ENCODE data around the gene TOLLIP.

DNA sequence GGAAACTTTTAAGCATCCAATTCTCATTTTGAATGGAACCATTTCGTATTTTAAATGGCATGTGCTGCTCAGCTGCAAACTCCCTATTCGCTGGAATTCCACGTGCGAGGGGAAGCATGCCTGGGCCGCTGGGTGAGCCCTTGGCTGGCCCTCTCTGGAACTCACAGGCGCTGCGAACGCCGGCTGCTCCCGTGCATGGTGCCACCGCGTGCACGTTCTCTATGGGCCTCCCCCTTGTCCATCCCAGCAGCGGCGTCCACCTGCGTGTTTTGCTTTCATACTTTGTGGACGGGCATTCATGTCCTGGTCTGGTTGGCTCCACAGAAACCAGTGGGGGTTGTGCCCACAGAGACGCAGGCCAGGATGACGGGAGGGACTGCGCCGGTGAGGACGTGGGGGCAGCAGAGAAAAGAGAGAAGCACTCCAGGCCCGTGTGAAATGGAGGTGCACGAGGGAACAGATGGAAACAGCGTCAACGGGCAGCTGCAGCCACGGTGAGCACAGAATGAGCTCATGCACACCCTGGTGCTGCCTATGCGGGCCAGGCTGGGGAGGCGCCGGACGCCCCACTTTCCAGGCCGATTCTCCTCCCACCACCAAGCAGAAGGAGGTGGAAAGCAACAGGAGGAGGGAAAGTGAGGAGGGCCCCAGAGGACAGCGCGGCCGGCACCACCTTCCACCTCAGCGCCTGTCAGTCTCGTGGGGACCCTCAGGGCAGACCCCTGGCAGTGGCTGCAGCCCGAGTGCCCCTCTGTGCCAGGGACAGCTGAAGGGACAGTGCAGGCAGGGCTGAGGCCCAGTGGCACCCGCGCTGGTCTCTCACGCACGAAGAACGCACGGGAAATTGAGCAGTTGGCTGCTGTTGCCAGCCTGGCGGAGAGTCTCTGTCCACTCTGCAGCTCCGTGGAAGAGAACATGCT lies 29.1 kb downstream of the TOLLIP start:
- TF ChIP-seq TEAD4 (IDR thresholded peaks at IDR 0.05) = no peak
- TF ChIP-seq, protein P1, sequence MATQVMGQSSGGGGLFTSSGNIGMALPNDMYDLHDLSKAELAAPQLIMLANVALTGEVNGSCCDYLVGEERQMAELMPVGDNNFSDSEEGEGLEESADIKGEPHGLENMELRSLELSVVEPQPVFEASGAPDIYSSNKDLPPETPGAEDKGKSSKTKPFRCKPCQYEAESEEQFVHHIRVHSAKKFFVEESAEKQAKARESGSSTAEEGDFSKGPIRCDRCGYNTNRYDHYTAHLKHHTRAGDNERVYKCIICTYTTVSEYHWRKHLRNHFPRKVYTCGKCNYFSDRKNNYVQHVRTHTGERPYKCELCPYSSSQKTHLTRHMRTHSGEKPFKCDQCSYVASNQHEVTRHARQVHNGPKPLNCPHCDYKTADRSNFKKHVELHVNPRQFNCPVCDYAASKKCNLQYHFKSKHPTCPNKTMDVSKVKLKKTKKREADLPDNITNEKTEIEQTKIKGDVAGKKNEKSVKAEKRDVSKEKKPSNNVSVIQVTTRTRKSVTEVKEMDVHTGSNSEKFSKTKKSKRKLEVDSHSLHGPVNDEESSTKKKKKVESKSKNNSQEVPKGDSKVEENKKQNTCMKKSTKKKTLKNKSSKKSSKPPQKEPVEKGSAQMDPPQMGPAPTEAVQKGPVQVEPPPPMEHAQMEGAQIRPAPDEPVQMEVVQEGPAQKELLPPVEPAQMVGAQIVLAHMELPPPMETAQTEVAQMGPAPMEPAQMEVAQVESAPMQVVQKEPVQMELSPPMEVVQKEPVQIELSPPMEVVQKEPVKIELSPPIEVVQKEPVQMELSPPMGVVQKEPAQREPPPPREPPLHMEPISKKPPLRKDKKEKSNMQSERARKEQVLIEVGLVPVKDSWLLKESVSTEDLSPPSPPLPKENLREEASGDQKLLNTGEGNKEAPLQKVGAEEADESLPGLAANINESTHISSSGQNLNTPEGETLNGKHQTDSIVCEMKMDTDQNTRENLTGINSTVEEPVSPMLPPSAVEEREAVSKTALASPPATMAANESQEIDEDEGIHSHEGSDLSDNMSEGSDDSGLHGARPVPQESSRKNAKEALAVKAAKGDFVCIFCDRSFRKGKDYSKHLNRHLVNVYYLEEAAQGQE (IDR thresholded peaks at IDR 0.05; ENCODE audit: low read depth) = no peak
- TF ChIP-seq EP300 (IDR thresholded peaks at IDR 0.05; ENCODE audit: borderline replicate concordance) = no peak
- TF ChIP-seq FOXM1 (IDR thresholded peaks at IDR 0.05; ENCODE audit: borderline replicate concordance, low read depth) = no peak
- no peak for TF ChIP-seq RAD21 (IDR thresholded peaks at IDR 0.05; ENCODE audit: low read depth)
- TF ChIP-seq, protein P2, sequence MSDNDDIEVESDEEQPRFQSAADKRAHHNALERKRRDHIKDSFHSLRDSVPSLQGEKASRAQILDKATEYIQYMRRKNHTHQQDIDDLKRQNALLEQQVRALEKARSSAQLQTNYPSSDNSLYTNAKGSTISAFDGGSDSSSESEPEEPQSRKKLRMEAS (IDR thresholded peaks at IDR 0.05) = no peak
- no peak for TF ChIP-seq ZBTB7A (IDR thresholded peaks at IDR 0.05; ENCODE audit: low read depth)
- no peak for TF ChIP-seq TCF12 (IDR thresholded peaks at IDR 0.05; ENCODE audit: low read depth)

Data from Ishikawa (cell line).